Mucosa of descending colon (tissue), 3 donors: Measurements from ENCODE around the gene GALT. TPM values are rescaled to one million over a fixed set of nuclear protein-coding genes. Genes with fewer than 3 reads are reported as not detected.

Experiments used
- ATAC-seq: fragments of 200-7000 bp; cut with Tn5 transposase; one replicate; pipeline ENCODE4 v1.9.1; 2020; ENCODE audit warnings: mild to moderate bottlenecking, moderate library complexity
- DNase-seq, 3 donors: peaks; one replicate each; pipeline ENCODE4 v3.0.0-alpha.2; 2020
- H3K36me3 ChIP-seq: fragments of 200-600 bp; one replicate; pipeline ENCODE4 v1.8.0; 2021; ENCODE audit warnings: low read depth, mild to moderate bottlenecking
- H3K4me1 ChIP-seq: fragments of 200-600 bp; one replicate; pipeline ENCODE4 v1.8.0; 2021; ENCODE audit warnings: low read depth, mild to moderate bottlenecking
- H3K4me3 ChIP-seq: fragments of 200-600 bp; one replicate; pipeline ENCODE4 v1.8.0; 2021; ENCODE audit warnings: mild to moderate bottlenecking
- H3K9me3 ChIP-seq: fragments of 200-600 bp; one replicate; pipeline ENCODE4 v1.8.0; 2021; ENCODE audit warnings: mild to moderate bottlenecking
- intact Hi-C, 2 donors: fragments of 100-400 bp; cut with DNase I in 1 of 2; cut with micrococcal nuclease in 1 of 2; formaldehyde crosslinking; loops; one replicate each; pipeline versions ENCODE4 v1.11.0 to v1.11.1; 2022; cut with DNase I, micrococcal nuclease
- total RNA-seq, 3 donors: library from RNA; stranded (reverse); fragmentation: NEBNext Ultra II Directional in 2 of 3; extraction: Animal tissue kit (Norgen Biotek cat#: 25700) in 2 of 3; gene quantifications; one replicate each; pipeline versions ENCODE4 v1.2.1 to v1.2.4, GENCODE V29; 2021 to 2023
- TF ChIP-seq, protein P1 (sequence below): fragments of 200-600 bp; IDR thresholded peaks from one replicate; pipeline ENCODE4 v1.8.0; 2022; ENCODE audit warnings: antibody characterized with exemption, mild to moderate bottlenecking
- donor health status: DM: no; HTN: no; CAD: no; lungs with moderate emphysema.
- donor health status: DM: no; HTN: no; CAD: no.
- donor health status: DM: no; HTN: yes; CAD: no.

The GALT gene
- total RNA-seq, 3 donors from 2014 or later: 42.0 to 85.6 (median 63.3) TPM

DNA sequence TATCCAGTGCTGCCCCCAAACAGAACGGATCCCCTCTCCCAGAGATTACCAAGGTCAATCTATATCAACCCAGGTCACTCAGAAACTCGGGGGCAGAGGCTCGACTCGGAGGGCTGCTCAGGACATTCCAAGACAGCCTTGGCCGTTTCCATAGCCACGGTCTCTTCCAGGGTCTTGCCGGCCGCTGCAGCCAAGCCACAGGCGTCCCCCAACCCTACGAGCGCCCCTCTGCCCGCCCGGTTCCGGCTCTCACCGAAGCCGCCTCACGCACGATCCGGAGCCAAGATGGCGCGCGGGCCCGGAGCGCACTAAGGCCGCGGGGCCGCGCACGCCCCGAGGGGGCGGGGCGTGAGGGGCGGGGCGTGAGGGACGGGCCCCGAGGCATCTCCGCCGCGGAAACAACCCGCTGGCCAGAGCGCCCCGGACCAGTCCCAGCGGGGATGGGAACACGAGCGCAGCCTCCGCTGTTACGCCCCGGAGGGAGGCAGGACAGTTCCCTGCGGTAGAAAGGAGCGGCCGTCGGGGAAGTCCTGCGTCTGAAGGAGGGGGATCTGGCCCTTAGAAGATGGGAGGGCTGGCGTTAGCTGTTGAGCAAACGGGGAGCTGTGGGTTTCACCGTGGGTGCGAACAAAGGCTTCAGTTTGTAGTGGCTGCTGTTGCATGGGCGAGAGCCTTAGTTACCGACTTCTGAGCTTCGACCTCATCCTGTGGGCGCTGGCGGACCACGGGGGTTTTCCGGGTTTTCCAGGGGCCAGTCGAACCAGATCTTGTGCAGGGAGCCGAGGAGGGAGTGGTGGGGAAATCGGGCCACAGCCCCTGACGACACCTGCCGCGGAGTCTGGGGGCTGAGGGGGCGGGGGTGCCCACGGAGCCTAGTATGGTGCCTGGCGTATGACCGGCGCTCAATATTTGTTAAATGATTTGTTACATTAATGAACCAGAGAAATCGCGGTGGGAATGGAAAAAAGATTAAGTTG lies 34.4 kb upstream of the GALT start, which contains the start of gene RPP25L:
Gene RPP25L, minus strand, starts transcription at position 287 of the 977 bp plus-strand sequence. CDS start 801 bp downstream, outside the sequence.
- intact Hi-C loops: no loop called here
- Histone ChIP-seq H3K9me3 (no peaks in the 10 kb centered on the region), H3K4me1 (peaks cover 4% of the 10 kb centered on the region), H3K4me3 (peak within 1 kb of the TSS; percentile 48), H3K36me3 (no peaks in the 10 kb centered on the region)
- DNase-seq: peak; percentile 85 to 94 (median 90)
- peak; percentile 95 for ATAC-seq
- TF ChIP-seq, protein P1, sequence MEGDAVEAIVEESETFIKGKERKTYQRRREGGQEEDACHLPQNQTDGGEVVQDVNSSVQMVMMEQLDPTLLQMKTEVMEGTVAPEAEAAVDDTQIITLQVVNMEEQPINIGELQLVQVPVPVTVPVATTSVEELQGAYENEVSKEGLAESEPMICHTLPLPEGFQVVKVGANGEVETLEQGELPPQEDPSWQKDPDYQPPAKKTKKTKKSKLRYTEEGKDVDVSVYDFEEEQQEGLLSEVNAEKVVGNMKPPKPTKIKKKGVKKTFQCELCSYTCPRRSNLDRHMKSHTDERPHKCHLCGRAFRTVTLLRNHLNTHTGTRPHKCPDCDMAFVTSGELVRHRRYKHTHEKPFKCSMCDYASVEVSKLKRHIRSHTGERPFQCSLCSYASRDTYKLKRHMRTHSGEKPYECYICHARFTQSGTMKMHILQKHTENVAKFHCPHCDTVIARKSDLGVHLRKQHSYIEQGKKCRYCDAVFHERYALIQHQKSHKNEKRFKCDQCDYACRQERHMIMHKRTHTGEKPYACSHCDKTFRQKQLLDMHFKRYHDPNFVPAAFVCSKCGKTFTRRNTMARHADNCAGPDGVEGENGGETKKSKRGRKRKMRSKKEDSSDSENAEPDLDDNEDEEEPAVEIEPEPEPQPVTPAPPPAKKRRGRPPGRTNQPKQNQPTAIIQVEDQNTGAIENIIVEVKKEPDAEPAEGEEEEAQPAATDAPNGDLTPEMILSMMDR: no peak

DNA sequence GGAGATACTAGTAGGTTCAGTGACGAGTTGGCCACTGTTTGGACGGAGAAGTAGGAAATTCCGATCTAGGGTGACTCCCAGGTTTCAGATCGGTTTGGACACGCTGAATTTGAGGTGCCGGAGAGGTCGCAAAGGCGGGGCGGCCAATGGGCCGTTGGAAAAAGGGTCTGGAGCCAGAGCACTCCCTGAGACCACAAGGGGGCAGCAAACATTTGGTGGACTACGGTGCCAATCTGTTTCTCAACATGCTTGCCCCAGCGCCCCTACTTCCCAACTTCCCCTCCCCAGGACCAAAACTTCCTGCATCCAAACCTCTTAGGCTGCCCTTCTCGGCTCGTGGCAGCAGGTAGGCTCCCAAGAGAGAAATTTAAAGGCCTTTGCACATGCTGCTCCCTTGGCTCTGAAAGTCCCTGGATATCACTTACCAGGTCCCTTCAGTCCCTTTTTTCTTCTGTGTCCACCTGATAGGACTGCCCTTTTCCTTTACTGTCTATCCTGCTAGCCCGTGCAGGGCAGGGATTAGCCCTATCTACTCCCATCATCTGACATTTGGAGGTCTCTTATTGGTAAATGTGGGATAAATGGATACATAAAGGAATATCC lies 33.6 kb upstream of the GALT start:
- DNase-seq: peak; percentile 75 to 88 (median 80)
- no peaks in the 10 kb centered on the region for H3K9me3 ChIP-seq
- ATAC-seq: peak; percentile 72
- H3K4me1 ChIP-seq: peaks cover 4% of the 10 kb centered on the region
- H3K4me3 ChIP-seq: no peak overlapping the region
- TF ChIP-seq, protein P1: peak; percentile 86
- intact Hi-C loops: no loop called here
- no peaks in the 10 kb centered on the region for H3K36me3 ChIP-seq

DNA sequence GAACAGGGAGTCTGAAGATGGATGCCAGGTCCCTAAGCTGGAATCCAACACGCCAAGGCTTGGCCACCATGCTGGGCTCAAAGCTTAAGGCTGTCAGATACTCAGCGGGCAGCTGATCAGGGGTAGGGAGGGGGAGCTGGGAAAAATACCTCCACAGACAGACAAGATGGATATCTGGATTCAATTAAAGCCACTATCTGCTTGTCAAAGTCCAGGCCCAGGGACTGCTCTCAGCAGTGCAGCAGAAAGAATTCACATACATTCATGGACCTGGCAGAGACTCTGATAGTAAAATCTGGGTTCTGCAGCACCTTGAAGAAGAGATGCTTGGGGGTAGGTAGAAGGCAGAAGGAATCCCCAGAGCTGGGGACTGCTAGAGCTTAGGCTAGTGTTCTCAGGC lies 31.3 kb upstream of the GALT start:
- no peaks in the 10 kb centered on the region for H3K9me3 ChIP-seq
- no peak overlapping the region for H3K4me3 ChIP-seq
- intact Hi-C loops: no loop called here
- peaks cover 13% of the 10 kb centered on the region for H3K4me1 ChIP-seq
- H3K36me3 ChIP-seq: no peaks in the 10 kb centered on the region
- ATAC-seq (no peak), DNase-seq (no peak)
- TF ChIP-seq, protein P1: no peak

DNA sequence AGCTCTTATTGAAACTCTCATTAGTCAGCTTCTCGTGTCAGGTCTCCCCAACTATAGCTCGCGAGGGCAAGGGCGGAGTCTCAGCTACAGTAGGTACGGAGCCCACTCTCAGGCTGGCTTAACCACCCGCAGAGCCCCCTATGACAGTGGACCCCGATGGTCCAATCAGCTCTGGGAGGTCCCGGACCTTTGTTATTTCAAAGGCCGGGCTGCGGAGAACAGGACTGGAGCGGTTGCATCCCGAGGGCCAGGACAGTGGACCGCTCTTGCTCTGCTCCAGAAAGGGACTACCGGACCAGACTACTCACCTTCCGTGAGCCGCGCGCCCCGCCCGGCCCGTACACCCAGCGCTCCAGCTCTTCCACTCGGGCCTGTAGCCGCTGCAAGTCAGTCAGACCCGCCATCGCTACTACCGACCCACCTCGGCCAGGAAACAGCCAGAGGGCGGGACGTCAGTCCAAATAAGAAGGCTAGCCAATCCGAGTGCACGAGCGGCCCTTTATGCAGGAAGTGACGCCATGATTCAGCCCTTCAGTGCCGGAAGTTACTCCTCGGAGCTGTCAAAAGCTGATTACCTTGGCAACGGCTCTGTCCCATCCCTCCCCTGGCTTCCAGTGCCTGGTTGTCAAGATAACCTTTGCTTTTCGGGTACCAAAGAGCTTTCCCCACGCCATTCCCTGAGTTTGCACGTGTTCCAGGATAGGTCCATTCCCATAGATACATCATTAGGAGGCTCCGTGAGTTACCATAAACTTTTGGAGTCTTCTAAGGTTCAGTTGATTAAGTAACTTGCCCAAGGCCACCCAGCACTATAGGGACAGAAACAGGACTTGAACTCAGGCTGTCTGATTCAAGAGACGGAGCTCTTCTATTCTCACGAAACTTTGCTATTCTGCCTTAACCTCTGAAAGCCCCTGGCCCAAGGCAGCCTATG lies 26.1 kb upstream of the GALT start, which contains the start of gene DCTN3:
Gene DCTN3, minus strand, starts transcription at position 435 of the 934 bp plus-strand sequence. Its CDS starts 31 bp downstream, at position 404.
- DNase-seq (peak; percentile 91 to 96 (median 94)), ATAC-seq (peak; percentile 100)
- TF ChIP-seq, protein P1: no peak
- Histone ChIP-seq H3K4me1 (peaks cover 9% of the 10 kb centered on the region), H3K4me3 (peak within 1 kb of the TSS; percentile 75), H3K36me3 (no peaks in the 10 kb centered on the region), H3K9me3 (no peaks in the 10 kb centered on the region)
- intact Hi-C loops: no loop called here
